Kidney glomerular epithelial cell (primary cell): ENCODE results near the gene CRY2.

Source experiments
- DNase-seq: peaks from one replicate; lab custom pipeline; 2025; lab: John Stamatoyannopoulos, UW

Gene CRY2

DNA sequence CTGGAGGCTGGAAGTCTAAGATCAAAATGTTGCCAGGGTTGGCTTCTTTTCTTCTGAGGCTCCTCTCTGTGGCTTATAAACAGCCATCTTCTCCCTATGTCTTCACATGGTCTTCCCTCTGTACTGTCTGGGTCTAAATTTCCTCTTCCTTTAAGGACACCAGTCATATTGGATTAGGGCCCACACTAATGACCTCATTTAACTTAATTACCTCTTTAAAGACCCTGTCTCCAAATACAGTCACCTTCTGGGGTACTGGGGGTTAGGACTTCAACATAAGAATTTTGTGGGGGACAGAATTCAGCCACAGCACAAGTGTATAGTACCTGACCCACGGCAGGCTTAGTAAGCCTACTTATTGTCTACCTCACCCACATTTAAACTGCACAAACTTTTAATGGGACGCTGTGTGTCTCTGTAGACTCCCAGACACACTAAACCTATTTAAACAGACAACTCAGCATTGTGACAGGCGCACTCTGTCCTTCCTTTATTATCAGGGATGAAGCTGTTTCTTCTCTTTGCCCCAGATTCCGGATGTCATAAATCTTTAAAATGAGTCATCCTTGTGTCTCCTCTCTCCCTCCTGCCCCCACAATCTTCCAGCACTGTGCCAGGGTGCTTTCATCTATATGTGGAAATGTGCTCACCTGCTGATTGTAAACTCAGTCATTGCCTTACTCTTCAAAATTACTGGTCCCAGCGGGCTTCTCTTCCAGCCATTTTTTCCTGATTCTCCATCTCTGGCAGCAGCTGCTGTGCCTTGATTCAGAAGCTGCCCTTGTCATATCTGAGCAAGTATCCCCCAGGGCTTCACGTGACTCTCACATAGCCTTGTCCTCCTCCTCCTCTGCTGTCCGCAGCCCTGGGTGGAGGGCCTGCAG, 32.8 kb downstream of the CRY2 start:
- peak; percentile 72 for DNase-seq

DNA sequence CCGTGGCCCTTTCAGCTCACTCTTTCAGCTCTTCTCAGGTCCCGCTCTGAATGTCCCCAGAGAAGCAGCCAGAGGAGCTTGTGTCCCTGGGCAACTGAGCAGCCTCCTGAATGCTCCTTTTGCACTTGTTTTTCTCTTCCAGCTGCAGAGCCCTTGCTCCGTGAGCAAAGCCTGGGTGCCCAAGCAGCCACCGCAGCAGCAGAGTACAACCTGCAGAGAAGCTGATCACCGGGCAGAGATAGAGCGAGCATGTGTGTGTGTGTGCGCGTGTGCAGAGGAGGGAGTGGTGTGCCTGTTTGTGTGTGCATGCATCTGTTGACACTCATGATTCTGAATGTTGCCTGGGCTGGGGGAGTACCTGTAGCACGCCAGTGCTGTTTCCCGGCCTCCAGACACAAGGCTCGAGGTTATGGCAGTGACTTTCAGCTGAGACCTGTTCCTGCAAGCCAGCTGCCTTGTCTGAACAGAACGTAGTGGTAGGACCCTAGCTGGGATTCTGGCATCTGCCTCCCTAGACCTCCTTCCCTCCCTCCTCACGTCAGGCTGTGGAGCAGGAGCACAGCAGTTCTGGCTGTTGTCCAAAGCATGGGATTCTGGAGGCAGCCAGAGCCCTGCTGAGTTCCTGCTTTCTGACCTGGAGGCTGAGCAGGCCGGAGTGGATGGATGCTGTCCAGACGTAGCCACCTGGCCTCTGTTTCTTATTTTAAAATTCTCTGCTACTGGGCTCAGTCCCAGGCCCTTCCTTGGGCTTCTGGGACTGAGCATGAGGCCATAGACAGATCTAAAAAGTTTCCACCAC, 33.7 kb downstream of the CRY2 start:
- no peak for DNase-seq

DNA sequence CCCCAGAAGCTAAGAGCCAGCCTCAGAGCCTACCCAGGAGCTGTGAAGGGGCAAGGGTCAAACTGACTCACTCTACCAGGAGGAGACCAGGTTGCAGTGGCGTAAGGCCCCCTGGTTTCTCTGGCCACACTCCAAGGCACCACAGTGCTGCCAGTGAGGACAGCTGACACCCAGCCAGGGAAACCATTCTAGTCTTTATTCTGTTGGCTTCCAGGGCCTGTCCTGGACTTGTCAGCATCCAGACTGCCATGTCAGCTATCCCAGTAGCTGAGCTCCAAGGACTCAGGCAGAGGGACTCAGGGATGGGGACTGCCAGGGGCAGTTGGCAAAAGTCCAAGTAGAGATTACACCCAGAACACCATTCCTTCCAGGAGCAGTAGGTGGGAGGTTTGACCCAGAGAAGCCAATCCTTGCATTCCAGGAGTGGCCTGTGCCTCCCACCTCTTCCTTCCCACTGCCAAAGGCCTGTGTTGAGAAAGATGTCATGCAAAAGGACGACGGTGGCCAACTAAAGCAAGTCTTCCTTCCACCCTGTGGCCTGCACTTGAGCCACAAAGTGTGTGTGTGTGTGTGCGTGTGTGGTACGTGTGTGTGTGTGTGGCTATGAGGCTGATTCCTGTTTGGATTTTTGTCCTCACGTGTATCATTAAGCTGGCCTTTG, 34.6 kb downstream of the CRY2 start:
- peak; percentile 18 for DNase-seq

DNA sequence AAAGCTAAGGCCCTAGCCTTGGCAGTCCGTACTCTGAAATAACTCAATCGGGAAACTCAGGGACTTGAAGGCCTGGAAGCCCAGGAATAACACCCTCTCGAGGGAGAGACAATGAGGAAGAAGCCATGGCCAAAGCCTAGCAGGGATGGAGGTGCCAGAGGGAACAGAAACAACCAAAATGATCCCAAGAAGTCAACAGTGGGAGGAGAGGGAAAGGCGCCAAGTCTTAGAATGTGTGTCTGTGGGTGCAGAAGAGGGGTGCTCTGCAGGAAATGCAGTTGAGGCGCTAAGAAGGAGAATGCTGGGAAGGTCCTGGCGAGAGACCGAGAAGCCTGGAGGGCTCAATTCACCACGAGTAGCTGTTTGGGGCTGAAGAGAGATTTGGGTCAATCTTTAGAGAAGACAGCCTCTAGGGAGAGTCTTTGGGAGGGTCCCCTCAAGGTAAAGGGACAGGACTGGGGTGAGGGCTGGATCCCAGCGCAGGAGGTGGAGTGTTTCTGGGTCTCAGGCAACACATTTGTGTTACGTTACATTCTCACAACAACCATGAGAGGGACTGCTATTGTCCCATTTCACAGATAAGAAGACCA, 37.4 kb downstream of the CRY2 start:
- no peak for DNase-seq

DNA sequence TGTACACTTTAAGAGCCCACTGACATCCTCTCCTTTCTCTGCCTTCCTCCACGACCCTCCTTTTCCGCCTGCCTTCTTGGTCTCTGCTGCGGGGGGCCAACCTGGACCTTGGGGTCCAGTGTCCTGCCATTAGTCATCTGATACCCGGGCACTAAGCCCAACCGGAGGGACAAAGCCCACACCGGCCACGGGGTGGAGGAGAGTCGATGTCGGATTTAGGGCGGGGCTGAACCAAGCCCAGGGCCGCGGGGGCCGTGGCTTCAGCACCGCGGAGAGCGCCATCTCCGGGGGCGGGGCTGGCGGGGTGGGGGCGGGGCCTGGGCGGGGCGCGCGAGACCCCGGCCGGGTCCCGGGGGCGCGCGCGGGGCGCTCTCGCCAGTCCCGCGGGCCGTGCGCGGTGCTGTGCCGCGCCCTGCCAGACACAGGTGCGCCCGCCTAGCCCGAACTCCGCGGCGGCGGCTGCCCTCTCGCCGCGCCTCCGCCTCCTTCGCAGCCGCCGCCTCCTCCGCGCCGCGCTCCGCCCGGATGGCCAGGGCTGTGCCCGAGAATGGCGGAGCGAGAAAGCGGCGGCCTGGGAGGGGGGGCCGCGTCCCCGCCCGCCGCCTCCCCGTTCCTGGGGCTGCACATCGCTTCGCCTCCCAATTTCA, 38.1 kb downstream of the CRY2 start, which contains the start of gene MAPK8IP1:
TSS of gene MAPK8IP1 (plus strand) at position 378 of the 647 bp plus-strand sequence. CDS start at position 548, 170 bp downstream.
- DNase-seq, result peak; percentile 4

DNA sequence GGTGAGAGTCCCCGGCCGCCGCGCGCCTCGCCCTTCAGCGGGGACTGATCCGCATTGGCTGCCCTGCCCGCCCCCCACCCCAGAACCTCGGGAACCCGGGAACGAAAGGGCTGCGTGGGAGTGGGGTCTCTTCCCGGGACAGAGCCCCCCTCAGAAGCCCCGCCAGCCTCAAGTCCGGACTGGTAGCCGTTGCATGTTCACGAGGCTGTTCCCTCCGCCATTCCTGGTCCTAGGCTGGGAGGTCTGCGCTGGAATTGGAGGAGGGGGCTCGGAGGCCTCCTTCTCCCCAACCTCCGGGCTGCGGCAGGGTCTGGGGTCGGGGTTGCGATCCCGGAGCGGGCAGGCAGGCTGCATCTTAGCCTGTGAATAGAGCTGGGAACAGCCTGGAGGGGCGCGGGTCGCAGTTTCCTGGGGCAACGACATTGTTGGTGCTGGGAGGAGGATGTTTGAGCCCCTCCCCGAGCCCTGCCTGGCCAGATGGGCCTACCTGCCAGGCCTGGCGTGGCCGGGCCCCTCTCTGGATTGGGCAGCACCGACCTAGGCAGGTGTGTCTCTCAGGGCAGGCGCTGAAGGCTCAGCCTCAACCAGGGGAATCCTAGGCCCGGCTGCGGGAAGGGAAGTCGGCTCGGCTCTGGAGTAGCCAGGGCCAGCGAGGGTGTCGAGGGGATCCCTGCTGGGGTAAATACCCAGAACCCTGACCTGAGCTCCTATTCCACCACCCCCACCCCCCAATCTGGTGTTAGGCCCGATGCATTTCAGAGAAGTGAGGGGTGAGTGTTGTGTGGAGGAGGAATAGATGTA, 38.8 kb downstream of the CRY2 start:
- no peak for DNase-seq

DNA sequence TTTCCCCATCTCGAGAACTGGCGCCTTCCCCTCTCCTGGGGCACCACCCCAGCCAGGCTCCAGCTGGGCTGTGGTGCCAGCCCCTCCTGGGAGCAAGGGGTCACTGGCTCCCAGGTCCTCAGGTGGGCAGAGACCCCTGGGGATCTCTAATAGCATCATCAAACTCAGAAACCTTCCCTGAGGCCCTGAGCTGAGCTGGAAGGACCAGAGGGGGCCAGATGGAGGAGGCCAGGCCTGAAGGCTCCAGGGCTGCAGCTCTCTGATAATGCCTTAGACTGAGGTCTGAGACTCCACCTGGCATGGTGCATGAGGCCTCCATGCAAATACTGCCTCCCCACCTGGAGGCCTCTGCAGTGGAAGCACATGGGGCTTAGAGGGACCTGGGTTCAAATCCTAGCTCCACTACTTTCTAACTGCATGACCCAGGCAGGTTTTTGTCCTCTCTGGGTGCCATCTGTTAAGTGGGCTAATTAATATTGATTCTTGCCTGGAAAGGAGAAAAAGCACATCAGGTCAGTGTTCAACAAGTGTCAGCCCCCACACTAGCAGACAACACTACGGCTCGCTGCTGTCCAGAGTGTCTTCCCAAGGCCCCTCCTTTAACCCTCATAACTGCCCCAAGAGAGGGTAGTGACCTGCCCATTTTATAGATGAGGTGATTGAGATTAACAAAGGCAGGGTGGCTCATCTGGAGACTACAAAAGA, 39.7 kb downstream of the CRY2 start:
- no peak for DNase-seq

DNA sequence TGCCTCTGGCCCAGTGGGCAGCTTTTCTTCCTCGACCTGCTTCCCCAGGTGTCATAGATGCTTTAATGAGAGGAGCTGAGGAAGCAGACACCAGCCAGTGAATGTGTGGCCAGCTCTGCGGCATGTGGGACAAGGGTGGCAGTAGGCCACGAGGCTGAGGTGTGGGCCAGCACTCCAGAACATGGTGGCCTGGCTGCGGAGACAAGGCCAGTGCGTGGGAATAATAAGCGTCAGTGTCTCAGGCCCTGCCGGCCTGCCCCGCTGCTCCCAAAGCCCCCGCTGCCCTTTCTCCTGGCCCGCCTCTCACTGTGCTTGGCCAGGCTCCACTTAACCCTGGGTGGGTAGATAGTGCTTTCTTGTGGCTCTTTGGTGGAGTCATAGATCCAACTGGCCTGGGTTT, 40.3 kb downstream of the CRY2 start:
- DNase-seq, result no peak

DNA sequence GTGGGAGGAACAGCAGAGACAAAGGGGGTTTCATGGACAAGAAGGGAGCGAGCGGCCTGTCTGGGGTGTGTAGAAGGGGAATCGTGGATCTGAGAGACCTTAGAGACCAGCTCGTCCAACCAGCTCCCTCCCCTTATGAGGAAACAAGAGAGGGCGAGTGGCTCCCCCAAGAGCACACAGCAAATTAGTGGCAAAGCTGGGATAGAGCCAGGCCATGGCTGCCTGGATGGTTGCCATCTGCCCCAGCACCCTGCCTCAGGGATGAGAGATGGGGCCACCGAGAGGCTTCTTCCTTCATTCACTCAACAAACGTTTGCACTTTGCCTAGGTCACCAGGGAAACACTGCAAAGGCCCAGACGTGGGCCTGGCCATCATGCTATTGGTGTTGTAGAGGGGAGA, 42.3 kb downstream of the CRY2 start:
- DNase-seq, result no peak

DNA sequence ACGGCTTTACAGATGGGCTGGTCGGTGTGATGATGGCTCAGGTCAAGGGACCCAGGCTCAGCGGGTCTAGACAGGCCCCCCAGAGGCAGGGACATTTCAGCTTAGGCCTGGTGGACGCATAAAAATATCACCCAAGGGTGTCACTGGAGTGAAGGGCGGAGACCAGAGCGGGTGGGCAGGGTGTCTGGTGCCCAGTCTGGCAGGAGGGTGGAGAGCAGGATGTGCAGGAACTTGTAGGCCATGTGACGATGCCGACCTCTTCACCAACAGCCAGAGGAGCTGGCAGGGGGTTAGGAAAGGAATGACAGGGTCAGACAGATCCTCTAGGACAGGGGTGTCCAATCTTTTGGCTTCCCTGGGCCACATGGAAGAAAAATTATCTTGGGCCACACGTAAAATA, 42.7 kb downstream of the CRY2 start:
- no peak for DNase-seq

DNA sequence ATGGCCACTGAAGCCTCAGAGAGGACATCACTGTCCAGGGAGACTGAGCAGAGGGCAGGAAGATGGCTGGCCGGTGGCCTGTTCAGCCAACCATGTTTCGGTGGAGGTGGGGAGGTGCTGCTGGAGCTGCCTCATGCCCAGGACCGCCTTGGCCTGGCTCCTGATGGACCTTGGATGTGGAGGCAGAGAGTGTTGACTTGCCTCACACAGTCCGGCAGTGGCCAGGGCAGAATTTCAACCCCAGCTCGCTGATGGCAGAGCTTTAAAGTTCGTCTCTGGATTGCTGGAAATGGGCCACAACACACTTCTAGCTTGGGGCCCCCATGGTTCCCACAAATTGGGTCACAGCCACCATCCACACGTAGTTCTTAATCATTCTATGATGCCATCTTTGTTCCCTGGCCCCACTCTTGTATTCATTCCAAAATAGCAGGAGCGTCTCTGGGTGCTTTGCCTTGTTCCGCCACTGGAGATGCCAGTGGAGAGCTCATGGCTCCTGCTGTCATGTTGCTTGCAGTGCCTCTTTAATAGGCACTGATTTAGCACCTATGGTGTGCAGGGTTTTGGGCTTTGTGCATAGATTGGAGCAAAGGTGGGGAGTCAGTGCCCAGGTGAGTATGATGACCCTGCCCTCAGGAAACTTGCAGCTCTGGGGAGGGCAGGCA, 43.7 kb downstream of the CRY2 start:
- DNase-seq, result no peak

DNA sequence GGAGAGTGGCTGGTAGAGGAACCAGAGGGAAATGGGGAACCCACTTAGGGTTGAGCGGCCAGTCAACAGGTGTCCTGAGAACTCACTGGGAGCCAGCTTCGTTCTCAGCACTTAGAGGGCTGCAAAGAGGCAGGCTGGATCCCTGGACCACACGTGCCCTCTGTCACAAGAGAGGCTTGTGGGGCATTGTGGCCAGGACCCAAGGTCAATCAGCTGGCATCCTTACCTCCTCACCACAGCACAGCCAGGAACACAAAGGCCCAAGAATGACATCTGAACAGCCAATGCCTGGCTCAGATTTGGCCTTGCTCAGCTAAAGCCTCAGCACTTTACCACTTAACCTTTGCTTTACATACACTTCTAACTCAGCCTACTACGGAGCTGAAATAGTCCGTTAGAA, 45.6 kb downstream of the CRY2 start:
- DNase-seq, result no peak

DNA sequence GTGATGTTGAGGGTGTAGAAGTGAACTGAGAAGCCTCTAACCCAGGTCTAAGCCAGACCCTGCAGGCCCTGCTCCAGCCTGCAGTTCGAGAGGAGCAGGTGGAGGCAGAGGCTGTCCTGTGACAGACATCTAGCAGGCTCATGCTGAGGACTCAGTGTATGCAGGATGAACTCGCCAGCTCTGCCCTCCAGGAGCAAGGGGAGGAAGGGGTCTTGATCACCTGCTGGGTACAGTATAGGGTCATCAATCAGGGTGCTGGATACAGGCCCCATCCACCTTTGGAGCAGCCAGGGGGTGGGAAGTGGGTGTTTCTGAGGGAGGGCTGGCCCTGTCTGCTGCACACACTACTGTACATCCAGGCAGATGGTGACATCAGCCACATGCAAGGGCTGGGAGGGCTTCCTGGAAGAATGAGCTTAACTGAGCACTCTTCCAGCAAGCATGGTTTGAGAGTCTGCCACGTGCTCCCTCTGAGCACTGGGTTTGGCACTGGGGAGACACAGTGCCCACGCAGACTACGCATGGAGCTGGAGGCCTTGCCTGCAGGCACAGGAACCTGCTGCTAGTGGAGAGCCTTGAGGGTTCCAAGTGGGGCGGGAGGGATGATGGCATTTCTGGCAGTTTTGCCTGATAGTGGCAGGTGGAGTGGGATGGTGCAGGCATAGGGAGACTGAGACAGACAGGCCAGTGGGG, 47.4 kb downstream of the CRY2 start:
- DNase-seq, result no peak

DNA sequence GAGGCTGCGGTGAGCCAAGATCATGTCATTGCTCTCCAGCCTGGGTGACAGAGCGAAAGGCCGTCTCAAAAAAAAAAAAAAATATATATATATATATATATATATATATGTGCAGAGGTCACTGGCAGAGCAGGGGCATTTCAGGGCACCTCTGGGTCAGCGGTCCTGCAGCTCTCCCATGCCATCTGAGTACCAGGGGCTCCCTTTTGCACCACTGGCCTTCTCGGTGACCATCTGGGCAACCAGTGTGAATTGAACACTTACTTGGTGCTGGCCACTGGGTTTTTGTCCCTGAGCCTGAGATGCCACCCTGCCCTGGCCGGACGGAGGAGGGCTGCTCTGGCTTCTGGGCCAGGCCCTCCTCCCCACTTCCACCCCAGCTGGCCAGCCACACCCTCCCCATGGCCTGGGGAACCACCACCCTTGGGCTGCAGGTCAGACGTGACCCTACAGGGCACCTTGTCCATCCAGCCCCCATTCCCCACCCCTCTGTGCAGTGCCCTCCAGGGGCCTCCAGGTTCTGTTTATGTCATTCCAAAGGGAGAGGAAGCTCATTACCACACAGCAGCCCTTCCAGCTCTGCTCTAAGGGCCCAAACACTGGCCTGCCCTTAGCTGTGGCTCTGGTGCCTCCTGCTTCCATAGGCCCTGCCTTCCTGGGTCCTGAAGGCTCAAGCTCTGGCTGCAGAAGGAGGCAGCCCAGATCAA, 48.4 kb downstream of the CRY2 start:
- DNase-seq, result no peak

DNA sequence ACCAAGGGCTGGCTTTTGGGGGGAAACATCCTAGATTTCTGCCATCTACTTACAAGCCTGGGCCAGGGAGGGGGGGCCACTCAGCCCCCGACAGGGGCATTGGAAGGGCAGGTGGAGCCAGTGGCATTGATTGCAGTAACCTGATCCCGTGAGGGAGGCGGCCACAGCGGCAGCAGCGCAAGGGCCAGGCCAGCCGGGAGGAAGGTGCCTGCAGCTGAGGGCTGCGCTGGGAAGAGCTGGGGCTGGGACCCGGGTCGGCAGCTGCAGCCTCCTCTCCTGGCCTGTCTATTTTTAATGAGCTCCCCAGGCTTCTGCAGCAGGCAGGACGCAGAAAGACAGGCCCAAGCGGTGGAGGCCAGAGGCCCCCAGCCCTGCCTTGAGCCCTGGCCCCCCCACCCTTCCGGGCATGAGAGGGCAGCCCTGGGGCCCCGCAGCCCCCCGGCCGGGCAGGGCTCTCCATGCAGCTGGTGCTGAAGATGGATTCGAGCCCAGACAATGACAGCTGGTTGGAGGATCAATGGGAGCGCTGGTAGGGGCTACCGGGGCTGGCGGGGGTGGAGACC, 49.2 kb downstream of the CRY2 start:
- DNase-seq, result no peak

DNA sequence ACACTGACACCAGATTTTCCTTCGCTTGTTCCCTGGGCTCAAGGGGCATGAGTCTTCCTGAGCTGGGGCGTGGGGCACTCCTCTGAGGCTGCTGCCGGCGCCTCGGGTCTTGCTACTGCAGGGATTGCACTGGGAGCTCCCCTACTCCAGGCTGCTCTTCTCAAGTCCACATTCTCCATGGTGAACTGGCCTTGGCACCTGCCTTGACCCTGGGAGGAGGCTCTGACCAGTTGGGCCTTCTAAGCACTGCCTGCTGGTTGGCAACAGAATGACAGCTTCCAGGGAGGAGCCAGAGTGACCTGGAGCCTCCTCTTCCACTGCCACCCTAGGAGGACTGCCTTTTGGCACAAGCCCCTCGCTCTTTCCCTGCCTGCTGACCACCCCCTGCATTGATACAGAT, 50.3 kb downstream of the CRY2 start:
- DNase-seq, result no peak

DNA sequence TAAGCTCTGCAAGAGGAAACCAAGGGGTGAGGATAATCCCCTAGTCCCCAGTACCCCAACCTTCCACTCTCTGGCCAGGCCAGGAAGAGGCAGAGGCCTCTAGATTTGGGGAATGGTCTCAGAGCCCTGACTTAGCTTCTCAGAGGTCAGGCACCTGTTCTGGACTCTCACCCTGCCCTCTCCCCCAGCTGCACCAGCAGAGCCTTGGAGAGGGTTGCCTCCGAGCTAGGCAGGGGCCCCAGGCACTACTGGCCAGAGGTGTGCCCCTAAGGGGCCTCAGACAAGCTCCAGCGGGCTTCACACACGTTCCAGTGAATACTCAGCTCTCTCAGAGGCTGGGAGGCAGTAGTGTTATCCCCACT, 51.8 kb downstream of the CRY2 start:
- no peak for DNase-seq
